Dermis blood vessel endothelial cell (primary cell): ENCODE results near the gene PYGO1. TPM values are rescaled to one million over a fixed set of nuclear protein-coding genes. Genes with fewer than 3 reads are reported as not detected.
"Not testable (repeated sequence)": the region's sequence is repeated elsewhere in the genome, so short reads cannot be mapped to it uniquely, and the experiment has no call there.

Source experiments
- DNase-seq: peaks from one replicate; pipeline ENCODE4 v3.0.0; 2010
- total RNA-seq: library from RNA; depleted of rRNA; stranded (reverse); fragments of >200 nt; gene quantifications from 2 replicates; pipeline ENCODE4 v1.2.3, GENCODE V29; 2014

Gene PYGO1, protein sequence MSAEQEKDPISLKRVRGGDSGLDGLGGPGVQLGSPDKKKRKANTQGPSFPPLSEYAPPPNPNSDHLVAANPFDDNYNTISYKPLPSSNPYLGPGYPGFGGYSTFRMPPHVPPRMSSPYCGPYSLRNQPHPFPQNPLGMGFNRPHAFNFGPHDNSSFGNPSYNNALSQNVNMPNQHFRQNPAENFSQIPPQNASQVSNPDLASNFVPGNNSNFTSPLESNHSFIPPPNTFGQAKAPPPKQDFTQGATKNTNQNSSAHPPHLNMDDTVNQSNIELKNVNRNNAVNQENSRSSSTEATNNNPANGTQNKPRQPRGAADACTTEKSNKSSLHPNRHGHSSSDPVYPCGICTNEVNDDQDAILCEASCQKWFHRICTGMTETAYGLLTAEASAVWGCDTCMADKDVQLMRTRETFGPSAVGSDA
- 0.19 and 0.51 TPM in 2 replicates for total RNA-seq

DNA sequence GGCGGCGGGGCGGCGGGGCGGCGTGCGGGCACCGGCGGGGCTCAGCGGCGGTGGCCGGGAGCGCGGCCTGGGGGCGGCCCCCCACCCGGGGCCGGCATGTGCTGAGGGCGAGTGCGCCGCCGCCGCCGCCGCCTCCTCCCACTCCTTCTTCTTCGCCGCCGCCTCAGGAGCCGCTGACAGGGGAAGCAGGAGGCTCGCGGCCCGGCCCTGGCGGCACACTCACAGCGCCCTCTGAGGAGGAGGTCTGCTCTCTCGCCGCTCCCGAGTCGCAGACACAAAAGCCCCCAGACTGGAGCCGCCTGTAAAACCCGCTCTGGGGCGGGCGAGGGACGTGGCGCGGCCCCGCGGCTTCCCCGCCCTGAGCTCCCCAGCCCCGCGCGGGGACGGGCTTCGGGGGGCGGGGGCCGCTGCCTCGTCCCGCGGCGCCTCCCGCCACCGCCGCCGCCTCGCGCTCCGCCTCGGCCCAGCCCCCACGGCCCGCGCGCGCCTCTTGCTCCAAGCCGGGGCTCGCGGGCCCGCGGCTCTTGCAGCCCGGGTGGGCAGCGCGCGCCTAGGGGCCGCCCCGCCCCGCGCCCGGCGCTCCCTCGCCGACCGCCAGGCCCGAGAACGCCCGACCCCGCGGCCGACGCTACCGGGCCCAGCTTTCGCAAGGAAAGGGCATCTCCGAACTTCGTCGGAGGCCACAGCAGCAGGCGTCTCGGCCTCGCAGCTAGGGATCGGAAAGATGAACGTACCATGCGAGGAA lies at the start of gene PYGO1:
PYGO1 (minus strand) TSS at position 276 of the 745 bp plus-strand sequence. CDS start 462 bp downstream, outside the sequence.
- DNase-seq, result peak; percentile 65

DNA sequence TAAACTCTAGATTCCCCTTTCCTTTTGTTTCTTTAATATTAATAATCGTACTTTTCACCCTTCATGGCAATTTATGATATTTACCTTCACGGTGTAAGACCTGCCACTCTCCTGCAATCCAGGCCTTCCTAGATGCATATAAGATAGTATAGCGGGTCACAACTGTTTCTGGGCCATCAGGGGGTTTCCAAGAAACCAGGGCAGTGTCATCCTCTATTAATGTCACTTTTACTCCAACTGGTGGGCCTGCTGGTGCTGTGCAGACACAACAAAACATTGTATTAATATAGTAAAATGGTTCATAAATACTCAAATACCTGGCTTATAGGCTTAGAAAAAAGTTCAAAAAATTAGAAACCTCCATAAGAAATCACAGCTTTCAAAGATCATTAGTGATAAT lies 48.9 kb upstream of the PYGO1 start:
- DNase-seq, result no peak

DNA sequence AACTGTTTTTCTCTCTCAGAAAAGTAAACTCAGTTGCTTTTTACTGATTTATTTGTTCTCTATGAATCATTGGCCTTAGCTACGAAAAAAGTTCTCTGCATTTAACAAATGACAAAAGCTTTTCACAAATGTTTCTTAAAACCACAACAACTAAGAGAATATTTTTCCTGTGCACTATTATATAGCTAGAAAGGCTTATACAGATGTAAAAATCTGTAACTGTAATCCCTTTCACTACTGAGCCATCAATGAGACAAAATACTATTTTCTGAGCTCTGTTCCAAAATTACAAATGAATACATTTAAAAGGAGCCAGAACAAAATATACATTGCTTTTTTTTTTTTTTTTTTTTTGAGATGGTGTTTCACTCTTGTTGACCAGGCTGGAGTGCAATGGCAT lies 45.6 kb upstream of the PYGO1 start:
- DNase-seq, result no peak

DNA sequence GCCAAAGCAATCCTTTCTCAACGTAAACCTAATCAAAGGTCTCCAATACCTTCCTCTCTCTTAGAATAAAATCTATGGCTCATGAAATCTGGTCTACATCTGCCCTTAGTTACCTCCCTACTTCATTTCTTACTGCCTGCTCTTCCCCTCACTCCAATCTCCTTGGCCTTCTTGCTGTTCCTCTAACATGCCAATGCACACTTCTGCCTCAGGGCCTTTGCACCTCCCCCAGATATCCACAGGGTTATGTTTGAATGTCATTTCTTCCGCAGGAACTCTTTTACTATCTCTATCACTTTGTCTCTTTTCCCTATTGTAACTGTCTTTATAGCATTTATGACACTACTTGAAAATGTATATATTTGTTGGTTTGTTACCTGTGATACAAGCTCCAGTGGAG lies 44.3 kb upstream of the PYGO1 start:
- no peak for DNase-seq

DNA sequence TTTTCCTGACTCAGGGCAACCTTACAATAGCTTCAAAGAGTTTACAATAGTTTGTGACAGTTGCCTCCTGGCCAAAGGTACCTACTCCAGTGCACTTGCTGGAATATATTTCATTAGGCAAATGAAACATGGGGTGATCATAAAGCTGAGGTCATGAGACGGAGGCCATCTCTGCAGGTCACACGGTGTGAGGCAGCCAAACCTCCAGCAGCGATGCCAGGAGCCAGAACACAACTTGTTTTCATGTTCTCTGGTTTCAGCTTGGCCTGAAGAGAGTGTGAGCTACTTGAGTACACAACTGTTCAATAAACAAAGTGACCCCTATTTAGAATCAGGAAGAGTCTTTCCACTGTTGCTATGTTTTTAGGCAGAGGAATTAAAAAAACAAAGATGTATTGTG lies 42.7 kb upstream of the PYGO1 start:
- DNase-seq, result no peak

DNA sequence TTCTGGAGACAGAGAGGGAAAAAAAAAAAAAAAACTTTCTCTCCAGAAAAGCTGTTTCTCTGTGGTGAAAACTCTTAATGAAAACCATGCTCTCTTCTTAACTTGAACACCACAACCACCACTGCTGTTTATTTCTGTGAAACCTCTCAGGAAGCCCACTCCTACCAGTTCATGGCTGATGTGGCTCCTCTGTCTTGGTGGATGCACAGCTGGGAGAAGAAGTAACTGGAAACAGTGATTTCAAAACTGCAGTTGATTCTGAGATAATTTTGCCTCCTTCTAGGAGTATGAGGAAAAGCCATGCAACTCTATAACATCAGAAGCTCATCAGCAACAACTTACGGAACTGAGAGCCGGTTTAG lies 40.2 kb upstream of the PYGO1 start:
- no peak for DNase-seq

DNA sequence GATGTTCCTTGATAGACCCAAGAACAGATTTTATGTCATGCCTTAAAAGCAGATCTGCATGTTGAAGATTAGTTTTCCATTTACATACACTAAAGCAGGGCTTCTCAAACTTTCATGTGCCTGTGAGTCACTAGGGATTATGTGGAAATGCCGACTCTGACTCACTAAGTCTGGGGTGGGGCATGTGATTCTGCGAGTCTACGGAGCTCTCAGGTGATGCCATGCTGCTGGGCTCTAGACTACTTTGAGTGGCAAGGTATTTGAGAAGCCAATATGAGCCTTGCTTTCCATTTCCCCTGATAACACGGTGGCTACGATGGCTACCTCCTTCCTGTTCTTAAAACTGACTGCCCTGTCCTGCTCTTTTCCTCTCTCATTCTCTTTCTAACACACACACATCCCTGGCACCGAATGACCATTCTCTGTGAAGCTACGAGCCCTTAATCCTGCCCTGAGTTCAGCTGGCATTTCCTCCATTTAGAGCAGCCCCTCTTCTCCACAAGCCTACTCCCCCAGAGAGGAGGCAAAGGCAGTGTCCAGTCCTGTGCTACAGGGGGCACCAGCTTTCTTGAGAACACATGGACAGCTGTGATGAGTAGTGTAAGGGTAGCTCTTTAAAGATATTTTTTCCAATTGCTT lies 39.7 kb upstream of the PYGO1 start:
- peak; percentile 82 for DNase-seq

DNA sequence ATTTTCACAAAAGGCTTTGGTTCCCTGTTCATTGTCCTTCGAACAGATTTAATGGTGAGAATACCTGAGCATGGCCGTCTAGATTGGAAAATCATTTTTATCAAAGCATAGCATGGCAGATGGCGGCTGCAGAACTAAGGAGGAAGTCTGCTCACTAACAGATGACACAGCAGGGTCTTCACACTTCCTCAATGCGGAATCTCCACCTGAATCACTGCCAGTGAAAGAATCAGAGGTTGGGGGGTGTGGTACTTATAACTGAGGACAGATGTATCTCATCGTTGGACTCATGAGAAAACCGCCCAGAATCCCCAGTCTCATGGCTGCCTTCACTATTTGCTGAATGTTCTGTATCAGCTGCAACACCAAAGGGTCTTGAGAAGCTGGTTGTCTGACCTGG lies 31.6 kb upstream of the PYGO1 start:
- no peak for DNase-seq

DNA sequence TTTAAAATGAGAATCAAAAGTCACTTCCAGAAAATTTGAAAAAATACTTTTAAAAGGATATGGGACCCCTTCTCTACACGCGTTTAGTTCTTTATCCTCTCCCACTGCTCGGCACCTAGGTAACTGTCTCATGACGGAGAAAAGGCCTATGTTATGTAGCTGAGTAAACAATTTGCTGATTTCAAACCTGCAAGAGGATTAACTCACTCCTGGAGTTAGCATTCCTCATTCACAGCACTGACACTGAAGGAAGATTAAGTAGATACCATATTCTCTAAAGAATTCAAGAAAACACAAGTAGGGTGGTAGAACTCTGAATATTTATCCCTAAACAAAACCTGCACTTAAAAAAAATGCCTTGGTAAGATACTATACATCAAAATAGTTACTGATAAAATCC lies 30.2 kb upstream of the PYGO1 start:
- no peak for DNase-seq

DNA sequence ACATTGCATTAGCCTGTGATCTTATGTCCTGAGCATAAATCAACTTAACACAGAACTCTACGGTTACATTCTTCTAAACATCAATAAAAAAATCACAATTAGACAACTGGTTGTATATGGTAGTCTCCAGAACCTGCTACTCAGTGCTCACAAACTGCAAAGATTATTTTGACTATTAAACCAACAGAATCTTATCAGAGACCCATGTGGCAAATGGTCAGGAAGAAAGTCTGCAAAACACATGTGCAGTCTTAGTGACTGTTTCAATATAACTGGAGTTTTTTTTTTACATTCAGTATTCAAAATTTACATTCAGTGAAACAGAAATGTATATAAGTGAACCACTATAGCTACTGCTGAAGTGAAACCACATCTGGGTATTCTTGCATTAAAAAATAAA lies 27.3 kb upstream of the PYGO1 start:
- no peak for DNase-seq

DNA sequence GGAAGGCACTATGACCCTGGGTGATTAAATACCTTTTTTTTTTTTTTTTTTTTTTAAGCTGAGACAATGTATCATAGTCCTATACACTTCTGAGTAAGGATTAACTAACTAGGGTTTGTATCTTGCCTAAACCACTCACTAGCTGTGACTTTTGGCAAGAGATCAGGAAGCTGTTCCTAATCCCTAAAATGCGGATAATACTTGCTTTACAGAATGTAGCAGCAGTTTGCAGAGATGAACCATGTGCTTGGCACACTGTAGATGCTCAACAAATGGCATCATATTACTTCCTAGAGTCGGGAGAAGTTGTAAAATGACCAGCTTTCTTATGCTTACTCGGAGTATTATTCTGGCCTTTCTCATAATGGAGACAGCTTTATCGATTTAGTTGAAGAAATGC lies 25.6 kb upstream of the PYGO1 start:
- DNase-seq, result no peak

DNA sequence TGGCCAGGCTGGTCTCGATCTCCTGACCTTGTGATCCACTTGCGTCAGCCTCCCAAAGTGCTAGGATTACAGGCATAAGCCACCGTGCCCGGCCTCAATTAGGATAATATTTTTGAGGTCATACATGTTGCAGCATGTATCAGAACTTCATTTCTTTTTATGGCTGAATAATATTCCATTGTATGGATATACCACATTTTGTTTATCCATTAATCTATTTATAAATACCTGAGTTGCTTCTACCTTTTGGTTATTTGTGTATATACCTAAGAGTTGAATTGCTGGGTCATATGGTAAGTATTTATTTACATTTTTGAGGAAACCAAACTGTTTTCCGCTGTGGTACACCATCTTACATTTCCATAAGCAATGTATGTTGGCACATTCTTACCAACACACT lies 18.1 kb upstream of the PYGO1 start:
- DNase-seq, result no peak

DNA sequence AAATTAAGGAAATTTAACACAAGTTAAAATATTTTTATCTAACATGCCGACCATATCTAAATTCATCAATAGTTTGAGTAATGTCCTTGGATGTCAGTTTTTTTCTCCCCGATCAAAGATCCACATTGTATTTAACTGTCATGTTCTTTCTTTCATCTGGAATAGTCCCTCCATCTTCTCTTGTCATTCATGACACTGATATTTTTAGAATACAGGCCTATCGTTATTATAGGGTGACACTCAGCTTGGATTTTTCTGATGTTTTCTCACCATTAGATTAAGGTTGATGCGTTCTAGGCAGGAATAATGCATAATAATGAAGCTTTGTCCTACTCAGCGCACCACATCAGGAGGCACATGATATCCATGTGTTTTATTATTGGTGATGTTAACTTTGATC lies 13.2 kb upstream of the PYGO1 start:
- DNase-seq, result no peak

DNA sequence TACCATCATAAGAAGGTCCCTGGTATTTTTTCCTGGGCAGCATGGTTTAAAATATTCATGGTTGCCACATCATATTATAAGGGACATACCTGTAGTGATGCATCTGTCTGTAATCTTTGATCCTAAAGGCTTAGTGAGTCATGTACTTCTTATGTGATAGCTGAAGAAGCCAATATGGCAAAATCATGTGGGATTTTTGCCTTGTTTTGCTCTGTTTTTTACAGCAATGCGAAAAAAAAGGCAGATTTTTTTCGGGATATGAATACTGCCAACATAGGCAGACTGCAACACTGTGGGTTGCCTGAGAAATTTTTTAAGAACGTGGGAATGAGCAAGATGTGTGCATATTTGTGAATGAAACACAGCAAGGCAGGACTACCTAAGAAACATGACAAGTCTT lies 11.3 kb upstream of the PYGO1 start:
- DNase-seq, result no peak

DNA sequence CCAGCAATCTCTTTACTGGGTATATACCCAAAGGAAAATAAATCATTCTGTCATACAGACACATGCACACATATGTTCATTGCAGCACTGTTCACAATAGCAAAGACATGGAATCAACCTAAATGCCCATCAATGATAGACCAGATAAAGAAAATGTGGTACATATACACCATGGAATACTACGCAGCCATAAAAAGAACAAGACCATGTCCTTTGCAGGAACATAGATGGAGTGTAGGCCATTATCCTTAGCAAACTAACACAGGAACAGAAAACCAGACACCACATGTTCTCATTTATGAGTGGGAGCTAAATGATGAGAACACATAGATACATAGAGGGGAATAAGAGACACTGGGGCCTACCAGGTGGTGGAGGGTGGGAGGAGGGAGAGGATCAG lies 4.9 kb upstream of the PYGO1 start:
- not testable (repeated sequence) for DNase-seq

DNA sequence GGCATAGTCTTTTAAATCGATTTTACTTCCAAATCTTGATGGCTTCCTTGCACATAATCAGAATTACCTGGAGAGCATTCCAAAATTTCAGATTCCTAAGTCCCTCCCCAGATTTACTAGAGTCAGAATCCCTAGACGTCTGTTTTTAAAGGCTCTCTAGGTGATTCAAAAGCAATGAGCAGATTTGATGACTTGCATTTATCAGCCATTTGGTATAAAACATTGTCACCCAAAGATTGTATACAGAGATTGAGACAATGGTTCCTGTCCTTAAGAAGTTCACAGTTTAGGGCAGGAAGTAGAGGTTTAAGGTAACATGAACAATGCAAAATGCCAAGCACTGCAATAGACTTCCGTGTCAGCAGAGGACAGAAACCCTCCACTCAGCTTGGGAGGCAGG lies 2.6 kb upstream of the PYGO1 start:
- DNase-seq, result no peak

DNA sequence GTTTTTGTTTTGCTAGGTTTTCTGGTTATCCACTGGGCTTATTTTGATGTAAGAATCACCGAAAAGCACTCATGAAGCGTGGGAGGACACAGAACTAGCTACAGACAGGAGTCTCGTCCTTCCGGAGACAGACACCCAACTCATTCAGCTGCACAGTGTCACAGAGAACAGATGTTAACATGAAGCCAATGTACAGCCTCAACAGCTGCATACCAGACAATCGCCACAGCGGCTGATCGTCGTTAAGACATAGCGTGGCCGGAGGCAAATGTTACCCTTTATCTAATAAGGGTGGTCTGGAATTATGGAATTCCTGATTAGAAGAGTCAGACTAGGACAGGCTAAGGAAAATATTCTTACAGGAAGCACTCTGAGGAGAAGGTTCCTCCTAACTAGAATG lies 1.1 kb upstream of the PYGO1 start:
- no peak for DNase-seq

DNA sequence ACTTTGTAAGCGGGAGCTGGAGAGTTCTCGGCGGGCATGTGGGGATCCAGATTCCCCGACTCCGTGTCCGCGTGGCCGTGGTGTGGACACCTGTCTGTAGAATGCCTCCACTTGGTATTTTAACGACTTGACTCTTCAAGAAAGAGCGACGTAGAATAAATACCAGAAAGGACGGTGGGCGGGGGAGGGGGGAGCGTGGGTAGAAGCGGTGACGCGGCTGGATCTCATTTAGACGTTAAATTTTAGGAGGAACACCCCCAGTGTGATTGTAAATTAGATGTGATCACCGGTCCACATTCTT lies 620 bp upstream of the PYGO1 start:
- no peak for DNase-seq

DNA sequence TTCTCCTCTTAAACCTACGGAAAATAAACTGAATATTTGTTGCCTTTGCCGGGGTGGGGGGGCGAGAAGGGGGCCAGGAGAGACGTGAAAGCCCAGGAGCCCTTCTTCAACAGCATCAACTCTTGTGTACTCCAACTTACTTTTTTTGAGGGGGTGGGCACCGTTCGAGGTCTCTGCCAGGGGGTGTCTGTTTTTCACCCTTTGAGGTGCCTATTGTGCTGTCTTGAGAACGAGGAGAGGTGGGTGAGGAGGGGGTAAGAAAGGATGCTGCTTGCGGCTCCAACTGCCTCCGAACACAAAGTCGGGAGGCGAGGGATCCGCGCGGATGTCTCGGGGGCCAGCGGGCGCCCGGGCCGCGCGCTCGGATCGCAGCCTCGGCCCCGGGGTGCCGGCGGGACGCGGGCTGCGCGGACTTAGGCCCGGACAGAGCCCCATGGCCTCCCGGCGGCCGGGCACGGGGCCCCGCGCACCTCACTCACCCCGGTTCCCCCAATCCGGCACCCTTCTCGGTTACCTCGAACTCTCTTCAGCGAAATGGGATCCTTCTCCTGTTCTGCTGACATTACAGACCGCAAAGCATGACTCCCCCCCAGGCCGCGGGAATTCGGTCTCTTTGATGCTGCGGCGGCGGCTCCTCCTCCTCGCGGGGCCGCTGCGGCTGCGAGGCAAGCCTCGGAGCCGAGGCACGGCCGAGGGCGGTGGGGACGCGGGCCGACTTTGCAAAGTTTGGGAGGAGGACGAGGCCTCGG lies 650 bp downstream of the PYGO1 start:
- peak; percentile 34 for DNase-seq

DNA sequence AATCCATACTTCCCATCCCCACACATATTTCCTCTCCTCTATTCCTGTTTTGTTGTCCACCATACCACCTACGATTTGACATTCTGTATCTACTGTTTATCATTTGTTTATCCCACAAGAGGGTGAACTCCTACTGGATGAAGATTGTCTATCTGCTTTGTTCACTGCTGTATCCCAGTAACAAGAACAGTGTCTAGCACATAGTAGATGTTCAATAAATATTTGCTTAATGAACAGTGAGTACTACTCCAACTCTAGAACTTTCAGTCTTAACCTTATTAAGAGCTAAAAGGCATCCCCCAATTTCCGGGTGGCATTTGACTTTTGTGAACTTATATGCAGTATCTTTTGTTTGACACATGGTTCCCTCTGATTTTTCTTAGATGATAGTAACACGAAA lies 1.3 kb downstream of the PYGO1 start:
- DNase-seq, result no peak

DNA sequence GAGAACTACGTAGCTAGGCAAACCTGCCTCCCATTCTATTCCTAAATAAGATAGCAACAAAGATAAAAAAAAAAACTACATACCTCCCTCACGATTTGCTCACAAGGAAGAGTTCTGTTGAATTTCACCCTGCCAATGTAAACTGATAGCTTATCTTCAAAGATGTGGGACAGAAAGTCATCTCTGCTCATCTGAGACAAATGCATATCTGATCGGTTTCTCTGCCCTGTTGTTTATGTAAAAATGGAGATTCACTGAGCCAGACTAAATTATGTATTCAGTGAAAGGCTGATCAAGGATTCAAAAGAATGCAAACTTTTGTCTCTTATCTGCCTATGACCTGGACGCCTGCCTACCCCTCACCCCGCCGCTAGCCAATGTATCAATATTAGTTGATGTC lies 11.2 kb downstream of the PYGO1 start:
- no peak for DNase-seq

DNA sequence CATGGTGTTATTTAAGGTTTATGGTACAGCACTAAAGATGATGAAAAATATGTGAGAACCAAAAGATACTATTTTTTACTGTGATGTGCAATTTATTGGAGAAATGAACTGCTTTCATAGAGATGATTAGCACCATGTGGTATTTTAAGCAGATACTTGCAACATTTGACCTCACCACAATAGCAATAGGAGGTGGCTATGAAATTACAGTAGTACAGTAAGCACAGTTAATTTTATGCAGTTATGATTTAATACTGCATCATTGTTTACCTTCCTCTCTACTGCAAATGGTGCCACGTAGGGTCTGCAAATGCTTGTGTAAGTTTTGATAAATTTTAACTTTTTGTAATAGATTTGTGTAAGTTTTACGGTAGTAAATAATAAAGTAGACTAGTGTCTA lies 14.0 kb downstream of the PYGO1 start:
- no peak for DNase-seq

DNA sequence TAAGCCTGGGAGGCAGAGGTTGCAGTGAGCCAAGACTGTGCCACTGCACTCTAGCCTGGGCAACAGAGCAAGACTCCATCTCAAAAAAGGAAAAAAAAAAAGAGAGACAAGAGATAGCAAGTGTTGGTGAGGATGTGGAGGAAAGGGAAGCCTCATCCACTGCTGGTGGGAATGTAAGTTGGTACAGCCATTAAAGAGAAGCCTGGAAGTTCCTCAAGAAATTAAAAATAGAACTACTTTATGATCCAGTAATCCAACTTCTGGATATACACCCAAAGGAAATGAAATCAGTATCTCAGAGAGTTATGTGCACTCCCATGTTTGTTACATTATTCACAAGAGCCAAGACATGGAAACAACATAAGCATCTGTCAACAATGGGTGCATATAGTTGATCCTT lies 14.9 kb downstream of the PYGO1 start:
- DNase-seq, result no peak
